ENCODE results near the gene HAO1. TPM values are rescaled to one million over a fixed set of nuclear protein-coding genes. Genes with fewer than 3 reads are reported as not detected.

HAO1 gene
- total and polyA plus RNA-seq, 9 of the 15 experiments (the other 6 are each of a cell fraction or from before 2014, with no cell fraction given) = not detected

GRCh38 chr20:7893014-7893730 is 47.1 kb downstream of the HAO1 start (continued):
- TF ChIP-seq, protein P1, sequence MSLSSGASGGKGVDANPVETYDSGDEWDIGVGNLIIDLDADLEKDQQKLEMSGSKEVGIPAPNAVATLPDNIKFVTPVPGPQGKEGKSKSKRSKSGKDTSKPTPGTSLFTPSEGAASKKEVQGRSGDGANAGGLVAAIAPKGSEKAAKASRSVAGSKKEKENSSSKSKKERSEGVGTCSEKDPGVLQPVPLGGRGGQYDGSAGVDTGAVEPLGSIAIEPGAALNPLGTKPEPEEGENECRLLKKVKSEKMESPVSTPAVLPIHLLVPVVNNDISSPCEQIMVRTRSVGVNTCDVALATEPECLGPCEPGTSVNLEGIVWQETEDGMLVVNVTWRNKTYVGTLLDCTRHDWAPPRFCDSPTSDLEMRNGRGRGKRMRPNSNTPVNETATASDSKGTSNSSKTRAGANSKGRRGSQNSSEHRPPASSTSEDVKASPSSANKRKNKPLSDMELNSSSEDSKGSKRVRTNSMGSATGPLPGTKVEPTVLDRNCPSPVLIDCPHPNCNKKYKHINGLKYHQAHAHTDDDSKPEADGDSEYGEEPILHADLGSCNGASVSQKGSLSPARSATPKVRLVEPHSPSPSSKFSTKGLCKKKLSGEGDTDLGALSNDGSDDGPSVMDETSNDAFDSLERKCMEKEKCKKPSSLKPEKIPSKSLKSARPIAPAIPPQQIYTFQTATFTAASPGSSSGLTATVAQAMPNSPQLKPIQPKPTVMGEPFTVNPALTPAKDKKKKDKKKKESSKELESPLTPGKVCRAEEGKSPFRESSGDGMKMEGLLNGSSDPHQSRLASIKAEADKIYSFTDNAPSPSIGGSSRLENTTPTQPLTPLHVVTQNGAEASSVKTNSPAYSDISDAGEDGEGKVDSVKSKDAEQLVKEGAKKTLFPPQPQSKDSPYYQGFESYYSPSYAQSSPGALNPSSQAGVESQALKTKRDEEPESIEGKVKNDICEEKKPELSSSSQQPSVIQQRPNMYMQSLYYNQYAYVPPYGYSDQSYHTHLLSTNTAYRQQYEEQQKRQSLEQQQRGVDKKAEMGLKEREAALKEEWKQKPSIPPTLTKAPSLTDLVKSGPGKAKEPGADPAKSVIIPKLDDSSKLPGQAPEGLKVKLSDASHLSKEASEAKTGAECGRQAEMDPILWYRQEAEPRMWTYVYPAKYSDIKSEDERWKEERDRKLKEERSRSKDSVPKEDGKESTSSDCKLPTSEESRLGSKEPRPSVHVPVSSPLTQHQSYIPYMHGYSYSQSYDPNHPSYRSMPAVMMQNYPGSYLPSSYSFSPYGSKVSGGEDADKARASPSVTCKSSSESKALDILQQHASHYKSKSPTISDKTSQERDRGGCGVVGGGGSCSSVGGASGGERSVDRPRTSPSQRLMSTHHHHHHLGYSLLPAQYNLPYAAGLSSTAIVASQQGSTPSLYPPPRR (CRISPR knock-in tag; IDR thresholded peaks at IDR 0.05; ENCODE audit: borderline replicate concordance) = no peak
- no peak for TF ChIP-seq POLR3G (IDR thresholded peaks at IDR 0.05; ENCODE audit: extremely low read depth, insufficient read length, insufficient replicate concordance)
- TF ChIP-seq JUND (IDR thresholded peaks at IDR 0.05; ENCODE audit: borderline replicate concordance, low read depth, low read length) = no peak
- no peak for TF ChIP-seq JUND (tag; IDR thresholded peaks at IDR 0.05; ENCODE audit: borderline replicate concordance, low read depth, low read length)
- TF ChIP-seq RBM39 (optimal IDR thresholded peaks at IDR 0.05; ENCODE audit: low read depth, low read length) = no peak
- no peak for TF ChIP-seq RFX1 (IDR thresholded peaks at IDR 0.05)
- TF ChIP-seq NFE2L1 (tag; IDR thresholded peaks at IDR 0.05; ENCODE audit: borderline replicate concordance, low read depth) = no peak
- TF ChIP-seq ZNF518B (CRISPR knock-in tag; IDR thresholded peaks at IDR 0.05) = no peak
- no peak for TF ChIP-seq HNRNPK (IDR thresholded peaks at IDR 0.05; ENCODE audit: low read depth, low read length, poor library complexity, severe bottlenecking)
- TF ChIP-seq PHF21A (IDR thresholded peaks at IDR 0.05; ENCODE audit: borderline replicate concordance, low read depth) = no peak
- TF ChIP-seq SIN3A (IDR thresholded peaks at IDR 0.05; ENCODE audit: borderline replicate concordance in 2 of 2, control insufficient read depth in 1 of 2, low read depth in 2 of 2, low read length in 2 of 2) = no peak
- no peak for TF ChIP-seq STAT5A (IDR thresholded peaks at IDR 0.05; ENCODE audit: borderline replicate concordance, low read length)
- TF ChIP-seq SUPT5H (IDR thresholded peaks at IDR 0.05) = no peak
- TF ChIP-seq CLOCK (CRISPR knock-in tag; IDR thresholded peaks at IDR 0.05; ENCODE audit: borderline replicate concordance) = no peak
- no peak for TF ChIP-seq GTF2A2 (tag; IDR thresholded peaks at IDR 0.05)
- TF ChIP-seq ZNF79 (CRISPR knock-in tag; IDR thresholded peaks at IDR 0.05; ENCODE audit: low read depth) = 0 out of 2 replicates have a peak, but pooled peaks have one; percentile 70

Data from K562 (cell line).